ENCODE measurements around the gene SIRPA.
A peak's percentile ranks its signal among the peaks of the same experiment; 100 is the strongest.

Gene SIRPA

GRCh38 chr20:1872459-1873097, 22.6 kb upstream of the SIRPA start:
- in situ Hi-C loops (cut with MboI; ENCODE audit: low pct_unique_long_range_greater_than_20kb, low sequenced_read_pairs, unreplicated experiment): no loop called here
- no peak for TF ChIP-seq CTCF (IDR thresholded peaks at IDR 0.05; ENCODE audit: extremely low read depth, insufficient read depth, missing control alignments)
- DNase-seq (ENCODE audit: low spot score): no peak

- in situ Hi-C loops (cut with MboI; ENCODE audit: low pct_unique_long_range_greater_than_20kb, low sequenced_read_pairs, unreplicated experiment): no loop called here
- TF ChIP-seq CTCF (IDR thresholded peaks at IDR 0.05; ENCODE audit: extremely low read depth, insufficient read depth, missing control alignments): no peak
- DNase-seq (ENCODE audit: low spot score): no peak
These were observed 20.6 kb upstream of the SIRPA start for GRCh38 chr20:1874450-1875182.

GRCh38 chr20:1875183-1875554, 20.0 kb upstream of the SIRPA start:
- in situ Hi-C loops (cut with MboI; ENCODE audit: low pct_unique_long_range_greater_than_20kb, low sequenced_read_pairs, unreplicated experiment): no loop called here
- no peak for DNase-seq (ENCODE audit: low spot score)
- TF ChIP-seq CTCF (IDR thresholded peaks at IDR 0.05; ENCODE audit: extremely low read depth, insufficient read depth, missing control alignments): no peak

GRCh38 chr20:1875762-1876161, 19.4 kb upstream of the SIRPA start:
- no peak for TF ChIP-seq CTCF (IDR thresholded peaks at IDR 0.05; ENCODE audit: extremely low read depth, insufficient read depth, missing control alignments)
- in situ Hi-C loops (cut with MboI; ENCODE audit: low pct_unique_long_range_greater_than_20kb, low sequenced_read_pairs, unreplicated experiment): no loop called here

GRCh38 chr20:1876217-1876921, 18.8 kb upstream of the SIRPA start:
- no peak for TF ChIP-seq CTCF (IDR thresholded peaks at IDR 0.05; ENCODE audit: extremely low read depth, insufficient read depth, missing control alignments)
- in situ Hi-C loops (cut with MboI; ENCODE audit: low pct_unique_long_range_greater_than_20kb, low sequenced_read_pairs, unreplicated experiment): no loop called here
- DNase-seq (ENCODE audit: low spot score): no peak

More at GRCh38 chr20:1875762-1876161, 19.4 kb upstream of the SIRPA start:
- no peak for DNase-seq (ENCODE audit: low spot score)

- DNase-seq (ENCODE audit: low spot score): peak; percentile 76
- no peak for TF ChIP-seq CTCF (IDR thresholded peaks at IDR 0.05; ENCODE audit: extremely low read depth, insufficient read depth, missing control alignments)
- in situ Hi-C loops (cut with MboI; ENCODE audit: low pct_unique_long_range_greater_than_20kb, low sequenced_read_pairs, unreplicated experiment): no loop called here
These were observed 18.1 kb upstream of the SIRPA start for GRCh38 chr20:1876975-1877608.

All from GM13977 (cell line).